H9 (cell line): Measurements from ENCODE around the gene TMEM190. TPM values are rescaled to one million over a fixed set of nuclear protein-coding genes. Genes with fewer than 3 reads are reported as not detected.

Experiments
- DNase-seq: peaks from one replicate; pipeline ENCODE4 v3.0.0-alpha.2; 2017
- H2AFZ ChIP-seq: one replicate; pipeline ENCODE4 v1.6.1; 2013; ENCODE audit warnings: mild to moderate bottlenecking, low read length, control low read depth, moderate library complexity
- H2AK5ac ChIP-seq: 2 replicates; pipeline ENCODE4 v1.6.1; 2013; ENCODE audit warnings: low read length, control low read depth, mixed read lengths; ENCODE audit not compliant: insufficient read length
- H2BK120ac ChIP-seq: one replicate; pipeline ENCODE4 v1.6.1; 2013; ENCODE audit warnings: low read depth, mild to moderate bottlenecking, low read length, control low read depth, inconsistent platforms; ENCODE audit not compliant: poor library complexity, severe bottlenecking
- H2BK12ac ChIP-seq: 2 replicates; pipeline ENCODE4 v1.6.1; 2013; ENCODE audit warnings: low read length, control low read depth, mixed read lengths, low read depth; ENCODE audit not compliant: insufficient read length
- H2BK15ac ChIP-seq: 2 replicates; pipeline ENCODE4 v1.6.1; 2013; ENCODE audit warnings: low read depth, low read length, control low read depth
- H2BK20ac ChIP-seq: one replicate; pipeline ENCODE4 v1.6.1; 2013; ENCODE audit warnings: low read depth, mild to moderate bottlenecking, low read length, control low read depth, inconsistent platforms; ENCODE audit not compliant: poor library complexity, severe bottlenecking
- H2BK5ac ChIP-seq: 2 replicates; pipeline ENCODE4 v1.6.1; 2013; ENCODE audit warnings: low read length, control low read depth, mixed read lengths; ENCODE audit not compliant: insufficient read length
- H3K14ac ChIP-seq: 2 replicates; pipeline ENCODE4 v1.6.1; 2013; ENCODE audit warnings: low read length, control low read depth; ENCODE audit not compliant: insufficient read depth
- H3K18ac ChIP-seq: 2 replicates; pipeline ENCODE4 v1.6.1; 2013; ENCODE audit warnings: low read depth, mild to moderate bottlenecking, mixed read lengths, low read length, control low read depth; ENCODE audit not compliant: insufficient read length
- H3K23ac ChIP-seq: 2 replicates; pipeline ENCODE4 v1.6.1; 2013; ENCODE audit warnings: low read length, control low read depth, mixed read lengths, low read depth; ENCODE audit not compliant: insufficient read length
- H3K23me2 ChIP-seq: 2 replicates; pipeline ENCODE4 v1.6.1; 2013; ENCODE audit warnings: low read depth, mild to moderate bottlenecking, mixed read lengths, low read length, control low read depth; ENCODE audit not compliant: insufficient read length, poor library complexity, severe bottlenecking
- H3K27ac ChIP-seq: 2 replicates; pipeline ENCODE4 v1.5.1; 2013; ENCODE audit warnings: low read length, control low read depth, mixed read lengths, low read depth; ENCODE audit not compliant: insufficient read length
- H3K27me3 ChIP-seq: 2 replicates; pipeline ENCODE4 v1.6.1; 2013; ENCODE audit warnings: low read length, control low read depth, inconsistent platforms; ENCODE audit not compliant: insufficient read depth
- H3K4ac ChIP-seq: 2 replicates; pipeline ENCODE4 v1.6.1; 2013; ENCODE audit warnings: low read depth, mild to moderate bottlenecking, control low read depth, inconsistent platforms, low read length, moderate library complexity
- H3K4me1 ChIP-seq: 2 replicates; pipeline ENCODE4 v1.6.1; 2013; ENCODE audit warnings: low read length, control low read depth, inconsistent platforms; ENCODE audit not compliant: insufficient read depth
- H3K4me2 ChIP-seq: 2 replicates; pipeline ENCODE4 v1.6.1; 2013; ENCODE audit warnings: low read length, control low read depth, mixed read lengths; ENCODE audit not compliant: insufficient read length, insufficient read depth
- H3K56ac ChIP-seq: 2 replicates; pipeline ENCODE4 v1.6.1; 2013; ENCODE audit warnings: low read depth, mild to moderate bottlenecking, mixed read lengths, low read length, control low read depth; ENCODE audit not compliant: insufficient read length
- H3K79me1 ChIP-seq: 2 replicates; pipeline ENCODE4 v1.6.1; 2013; ENCODE audit warnings: low read depth, mild to moderate bottlenecking, moderate library complexity, low read length, control low read depth, inconsistent platforms; ENCODE audit not compliant: insufficient read depth, poor library complexity, severe bottlenecking
- H3K79me2 ChIP-seq: 2 replicates; pipeline ENCODE4 v1.6.1; 2013; ENCODE audit warnings: low read length, control low read depth, inconsistent platforms; ENCODE audit not compliant: insufficient read depth
- H3K9ac ChIP-seq: 2 replicates; pipeline ENCODE4 v1.6.1; 2013; ENCODE audit warnings: low read length, control low read depth, mixed read lengths; ENCODE audit not compliant: insufficient read length; ENCODE audit errors: extremely low read depth
- H3K9me3 ChIP-seq: one replicate; pipeline ENCODE4 v1.6.1; 2013; ENCODE audit warnings: low read depth, low read length, inconsistent platforms; ENCODE audit not compliant: control insufficient read depth
- H3T11ph ChIP-seq: one replicate; pipeline ENCODE4 v1.6.1; 2013; ENCODE audit warnings: mild to moderate bottlenecking, low read length, control low read depth, inconsistent platforms
- H4K20me1 ChIP-seq: one replicate; pipeline ENCODE4 v1.6.1; 2013; ENCODE audit not compliant: control insufficient read depth, insufficient read length, insufficient read depth
- H4K5ac ChIP-seq: 2 replicates; pipeline ENCODE4 v1.6.1; 2013; ENCODE audit warnings: low read depth, mild to moderate bottlenecking, mixed read lengths, low read length, control low read depth; ENCODE audit not compliant: insufficient read length
- H4K8ac ChIP-seq: replicated peaks from 2 replicates; pipeline ENCODE4 v1.6.1; 2013; ENCODE audit warnings: low read length, control low read depth, mixed read lengths, low read depth; ENCODE audit not compliant: insufficient read length
- H4K91ac ChIP-seq: 2 replicates; pipeline ENCODE4 v1.6.1; 2013; ENCODE audit warnings: low read depth, mild to moderate bottlenecking, moderate library complexity, mixed read lengths, low read length, control low read depth; ENCODE audit not compliant: insufficient read length
- H3K27ac Mint-ChIP-seq, 3 experiments: 2 replicates in 2 of 3; 3 replicates in 1 of 3; pipeline ENCODE4 v1.8.0; 2020 to 2021; ENCODE audit warnings: mixed read lengths in 3 of 3, mild to moderate bottlenecking in 1 of 3, moderate library complexity in 1 of 3
- H3K27me3 Mint-ChIP-seq: 2 replicates; pipeline ENCODE4 v1.8.0; 2021; ENCODE audit warnings: low read depth, mild to moderate bottlenecking, moderate library complexity, mixed read lengths
- H3K36me3 Mint-ChIP-seq, 3 experiments: 2 replicates in 2 of 3; 3 replicates in 1 of 3; pipeline ENCODE4 v1.8.0; 2020 to 2021; ENCODE audit warnings: low read depth in 3 of 3, mixed read lengths in 3 of 3; ENCODE audit not compliant: insufficient read depth in 1 of 3
- H3K4me1 Mint-ChIP-seq, 2 experiments: 2 replicates each; pipeline ENCODE4 v1.8.0; 2020; ENCODE audit warnings: mixed read lengths in 2 of 2
- H3K4me3 Mint-ChIP-seq, 2 experiments: 2 replicates in 1 of 2; 3 replicates in 1 of 2; pipeline ENCODE4 v1.8.0; 2020 to 2021; ENCODE audit warnings: mild to moderate bottlenecking in 2 of 2, mixed read lengths in 2 of 2, moderate library complexity in 1 of 2
- H3K9me3 Mint-ChIP-seq, 2 experiments: 2 replicates in 1 of 2; 3 replicates in 1 of 2; pipeline ENCODE4 v1.8.0; 2020; ENCODE audit warnings: mild to moderate bottlenecking in 2 of 2, mixed read lengths in 2 of 2, moderate library complexity in 1 of 2
- WGBS: extraction: QIAGEN DNeasy Blood & Tissue Kit; methylation state at CpG from one replicate; pipeline ENCODE4 v1.1.7; 2013; ENCODE audit warnings: missing lambda C conversion rate, low lambda C conversion rate, mixed read lengths; ENCODE audit not compliant: insufficient read length; ENCODE audit errors: extremely low coverage; 5-methylcytosine and 5-hydroxymethylcytosine counted together
- total RNA-seq: library from RNA; stranded (reverse); gene quantifications from 2 replicates; pipeline ENCODE4 v1.2.1, GENCODE V29; 2021
- TF ChIP-seq, protein P1 (sequence below): fragments of 200-600 bp; sonication (generic); conservative IDR thresholded peaks from 3 replicates; pipeline ENCODE4 v1.8.0; 2021; ENCODE audit warnings: antibody characterized with exemption, mild to moderate bottlenecking

Gene TMEM190
- total RNA-seq, 1 experiment from 2014 or later = 1.5 TPM

DNA sequence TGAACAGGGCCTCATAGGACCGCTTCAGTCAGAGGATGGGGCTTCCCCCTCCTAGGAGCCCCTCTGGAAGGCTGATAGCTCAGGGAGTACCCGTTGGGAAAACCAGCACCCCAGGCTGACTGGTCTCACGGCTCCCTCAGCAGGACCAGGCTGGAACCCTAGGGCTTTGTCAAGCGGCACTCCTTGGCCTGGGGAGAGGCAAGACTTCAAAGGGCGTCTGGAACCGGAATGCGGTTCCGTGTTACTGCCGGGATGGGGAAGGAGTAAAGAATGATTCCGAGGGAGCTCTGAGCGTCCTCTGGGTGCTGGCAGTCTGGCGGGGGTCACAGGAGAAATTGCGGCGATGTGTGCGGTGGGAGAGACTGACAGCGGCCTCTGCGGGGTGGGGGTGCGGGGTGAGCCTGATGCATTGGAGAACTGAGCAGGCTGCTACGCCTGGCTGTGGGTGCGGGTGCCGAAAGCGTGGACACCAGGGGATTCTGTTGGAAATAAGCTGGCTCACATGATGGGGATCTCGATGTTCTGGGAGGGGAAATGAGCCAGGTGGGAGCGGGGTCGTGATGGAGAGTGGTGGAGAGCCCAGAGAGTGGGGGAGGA lies 24.0 kb upstream of the TMEM190 start:
- Histone ChIP-seq H4K5ac (no peak overlapping the region), H4K20me1 (no peaks in the 10 kb centered on the region), H3K27me3 (peaks cover 17% of the 10 kb centered on the region; the same call in 1 of the 2 replicates), H3K4me1 (peaks cover 2% of the 10 kb centered on the region; the same call in 1 of the 2 replicates), H3K27ac (no peak overlapping the region), H2BK20ac (no peak overlapping the region), H2AFZ (no peak overlapping the region), H3K23me2 (peaks cover 9% of the 10 kb centered on the region), H2BK120ac (no peak overlapping the region), H2BK15ac (no peak overlapping the region), H3K9ac (no peak overlapping the region), H3K56ac (no peak overlapping the region), H2AK5ac (no peak overlapping the region), H2BK5ac (no peak overlapping the region), H4K8ac (no peak overlapping the region), H2BK12ac (no peak overlapping the region), H3K14ac (no peak overlapping the region), H3K79me2 (no peaks in the 10 kb centered on the region), H3K4ac (no peak overlapping the region), H3K18ac (no peak overlapping the region), H3K79me1 (no peaks in the 10 kb centered on the region), H3K23ac (no peak overlapping the region), H3K9me3 (no peaks in the 10 kb centered on the region), H3T11ph (no peak overlapping the region), H4K91ac (no peak overlapping the region), H3K4me2 (peak overlapping the region; percentile 65)
- DNase-seq = no peak
- Mint-ChIP-seq H3K27ac (no peak overlapping the region), H3K4me1 (peaks cover 62 to 65% of the 10 kb centered on the region in 2 experiments), H3K27me3 (peaks cover 68% of the 10 kb centered on the region), H3K9me3 (no peaks in the 10 kb centered on the region; a peak in 1 of 5 replicates), H3K36me3 (peaks cover 2 to 35% (median 11%) of the 10 kb centered on the region in 3 experiments; a peak in 6 of 7 replicates), H3K4me3 (peak overlapping the region; percentile 60 to 85)
- TF ChIP-seq, protein P1, sequence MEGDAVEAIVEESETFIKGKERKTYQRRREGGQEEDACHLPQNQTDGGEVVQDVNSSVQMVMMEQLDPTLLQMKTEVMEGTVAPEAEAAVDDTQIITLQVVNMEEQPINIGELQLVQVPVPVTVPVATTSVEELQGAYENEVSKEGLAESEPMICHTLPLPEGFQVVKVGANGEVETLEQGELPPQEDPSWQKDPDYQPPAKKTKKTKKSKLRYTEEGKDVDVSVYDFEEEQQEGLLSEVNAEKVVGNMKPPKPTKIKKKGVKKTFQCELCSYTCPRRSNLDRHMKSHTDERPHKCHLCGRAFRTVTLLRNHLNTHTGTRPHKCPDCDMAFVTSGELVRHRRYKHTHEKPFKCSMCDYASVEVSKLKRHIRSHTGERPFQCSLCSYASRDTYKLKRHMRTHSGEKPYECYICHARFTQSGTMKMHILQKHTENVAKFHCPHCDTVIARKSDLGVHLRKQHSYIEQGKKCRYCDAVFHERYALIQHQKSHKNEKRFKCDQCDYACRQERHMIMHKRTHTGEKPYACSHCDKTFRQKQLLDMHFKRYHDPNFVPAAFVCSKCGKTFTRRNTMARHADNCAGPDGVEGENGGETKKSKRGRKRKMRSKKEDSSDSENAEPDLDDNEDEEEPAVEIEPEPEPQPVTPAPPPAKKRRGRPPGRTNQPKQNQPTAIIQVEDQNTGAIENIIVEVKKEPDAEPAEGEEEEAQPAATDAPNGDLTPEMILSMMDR = no peak
- no CpG with 5 or more reads among the region's 25 CpGs for WGBS
